Stimulated activated CD4-positive, alpha-beta T cell treated with anti-CD3 and anti-CD28 coated beads, Interleukin-12 subunit alpha, Interleukin-12 subunit beta, amount 100 ng/mL, for 24 hours (primary cell): ENCODE measurements around the gene CHAF1A.

ENCODE experiments used
- DNase-seq, 2 experiments: peaks; one replicate each; pipeline ENCODE4 v3.0.0-alpha.2; 2020; ENCODE audit warnings: low read depth in 2 of 2

CHAF1A gene

DNA sequence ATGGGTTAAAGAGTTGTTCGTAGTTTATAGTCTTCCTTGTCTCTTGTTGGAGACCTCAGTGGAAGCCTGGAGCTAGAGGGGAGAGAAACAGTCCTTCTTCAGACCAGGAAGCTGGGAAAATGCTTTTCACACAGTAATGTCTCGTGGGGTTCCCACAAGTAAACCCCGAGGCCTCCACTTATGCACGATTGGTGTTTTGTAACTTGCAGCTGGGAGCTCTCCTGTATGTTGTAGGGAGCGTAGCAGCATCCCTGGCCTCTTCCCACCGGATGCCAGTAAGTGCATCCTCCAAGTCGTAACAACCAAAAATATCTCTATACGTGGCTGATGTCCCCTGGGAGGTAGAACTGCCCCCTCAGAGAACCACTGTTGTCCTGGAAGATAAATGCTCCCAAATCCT, 3.5 kb downstream of the CHAF1A start:
- no peak for DNase-seq

- DNase-seq, result no peak
Observed at GRCh38 chr19:4406626-4407025, 4.2 kb downstream of the CHAF1A start.

- DNase-seq, result no peak
Observed at GRCh38 chr19:4409123-4409933, 6.9 kb downstream of the CHAF1A start.

DNA sequence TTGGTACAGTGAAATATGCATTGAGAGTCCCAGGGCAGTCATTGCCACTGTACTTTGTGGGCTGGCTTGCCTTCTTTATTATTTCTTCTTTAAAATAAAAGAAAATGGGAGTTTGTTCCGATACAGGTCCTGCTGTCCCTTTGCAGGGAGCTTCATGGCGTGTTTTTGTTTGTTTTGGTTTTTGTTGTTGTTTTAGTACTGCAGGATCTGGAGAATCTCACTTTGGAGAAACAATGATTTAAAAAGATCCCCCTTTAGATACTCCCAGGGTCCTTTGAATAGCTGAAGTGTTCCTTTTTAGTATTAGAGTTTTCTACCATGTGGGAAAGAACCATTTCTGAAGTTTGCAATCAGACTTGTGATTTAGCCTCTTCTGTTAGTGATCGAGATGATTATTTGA, 11.1 kb downstream of the CHAF1A start:
- no peak for DNase-seq

GRCh38 chr19:4414144-4414799, 11.8 kb downstream of the CHAF1A start:
- no peak for DNase-seq

DNA sequence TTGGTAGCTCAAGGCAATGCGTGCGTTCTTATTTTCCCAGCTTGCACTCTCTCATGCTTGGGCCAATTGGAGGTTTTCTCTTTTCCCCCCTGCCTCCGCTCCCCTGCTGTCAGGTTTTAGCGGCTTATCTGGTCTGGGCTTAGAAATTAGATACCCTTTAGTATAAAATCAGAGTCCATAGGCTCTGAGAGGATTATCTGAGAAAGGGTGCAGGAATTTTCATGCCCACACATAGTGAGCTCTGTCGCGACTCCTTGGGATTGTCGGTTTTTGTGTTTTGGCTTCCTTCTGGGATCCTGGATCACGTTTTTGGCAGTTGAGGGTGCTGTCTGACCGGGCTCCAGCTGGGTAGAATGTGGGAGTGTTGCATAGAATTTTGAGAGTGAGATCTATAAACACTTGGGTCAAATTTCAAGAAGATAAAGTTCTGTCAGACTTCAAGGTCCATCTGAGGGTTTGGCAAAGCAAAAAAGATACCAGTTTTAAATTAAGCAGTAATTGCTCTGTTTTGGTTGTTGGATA, 12.4 kb downstream of the CHAF1A start:
- DNase-seq, result no peak

- no peak for DNase-seq
Observed at GRCh38 chr19:4415352-4415751, 12.9 kb downstream of the CHAF1A start.

- DNase-seq, result no peak
Observed at GRCh38 chr19:4416268-4416667, 13.8 kb downstream of the CHAF1A start.

DNA sequence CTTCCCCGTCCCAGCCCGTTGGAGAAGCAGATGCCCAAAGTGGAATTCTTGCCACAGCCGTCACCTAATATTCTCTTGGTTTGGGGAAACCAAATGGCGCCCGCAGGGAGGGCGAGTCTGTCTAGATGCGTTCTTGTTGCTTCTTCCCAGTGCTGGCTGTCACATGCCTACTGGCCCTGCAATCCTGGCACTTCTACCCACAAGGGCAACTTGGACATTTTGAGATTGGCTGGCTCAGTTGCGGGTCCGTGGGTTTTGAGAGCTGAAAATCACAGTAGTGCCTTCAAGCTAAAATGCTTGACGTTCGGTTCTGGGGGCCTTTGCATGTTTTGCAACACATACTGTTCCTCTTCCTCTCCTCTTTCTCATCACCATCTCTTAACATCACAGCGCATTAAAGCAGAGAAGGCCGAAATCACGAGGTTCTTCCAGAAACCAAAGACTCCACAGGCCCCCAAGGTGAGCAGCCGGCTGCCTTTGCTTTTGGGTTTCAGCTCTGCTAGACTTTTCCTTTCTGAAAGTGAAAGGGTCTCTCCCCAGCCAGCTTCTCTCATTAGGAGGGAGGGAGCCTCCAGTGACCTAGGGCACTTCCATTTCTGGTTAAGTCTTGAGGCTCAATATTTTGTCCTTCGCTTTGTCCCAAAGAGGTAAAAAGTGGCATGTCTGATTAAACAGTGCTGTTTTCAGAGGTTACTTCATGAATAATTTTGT, 21.1 kb downstream of the CHAF1A start:
- DNase-seq, result no peak

- DNase-seq, result no peak
Observed at GRCh38 chr19:4425537-4425936, 23.1 kb downstream of the CHAF1A start.

DNA sequence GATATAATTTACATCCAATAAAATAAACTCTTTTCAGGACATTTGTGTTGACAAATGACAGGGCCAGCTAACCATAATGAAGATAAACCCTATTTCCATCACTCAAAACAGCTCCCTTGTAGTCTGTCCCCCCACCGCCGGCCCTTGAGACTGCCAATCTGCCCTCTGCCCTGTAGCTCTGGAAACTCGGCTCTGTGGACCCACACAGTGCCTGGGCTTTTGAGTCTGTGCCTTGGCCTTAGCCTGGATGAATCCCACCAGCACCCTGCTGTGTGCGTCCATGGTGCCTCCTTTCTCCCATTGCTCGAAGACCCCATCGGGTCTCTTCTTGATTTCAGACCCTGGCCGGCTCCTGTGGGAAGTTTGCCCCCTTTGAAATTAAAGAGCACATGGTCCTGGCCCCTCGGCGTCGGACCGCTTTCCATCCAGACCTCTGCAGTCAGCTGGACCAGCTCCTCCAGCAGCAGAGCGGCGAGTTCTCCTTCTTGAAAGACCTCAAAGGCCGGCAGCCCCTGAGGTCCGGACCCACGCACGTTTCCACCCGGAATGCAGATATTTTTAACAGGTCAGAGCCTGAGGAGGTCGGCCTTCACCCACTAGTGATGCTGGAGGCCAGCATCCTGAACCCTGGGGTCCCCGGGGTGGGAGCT, 26.0 kb downstream of the CHAF1A start:
- DNase-seq, result no peak

DNA sequence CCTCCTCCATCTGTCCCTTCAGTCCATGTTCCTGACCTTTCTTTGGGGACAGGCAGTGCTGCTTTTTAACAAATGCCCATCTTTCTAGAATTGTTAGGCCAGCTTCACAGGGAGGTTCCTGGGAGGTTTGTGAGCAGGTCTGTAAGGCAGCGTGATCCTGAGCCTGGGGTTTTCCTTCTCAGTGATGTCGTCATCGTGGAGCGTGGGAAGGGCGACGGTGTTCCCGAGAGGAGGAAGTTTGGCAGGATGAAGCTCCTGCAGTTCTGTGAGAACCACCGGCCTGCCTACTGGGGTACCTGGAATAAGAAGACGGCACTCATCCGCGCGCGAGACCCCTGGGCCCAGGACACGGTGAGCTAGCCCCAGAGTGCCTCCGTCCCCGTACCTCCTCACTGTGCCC, 26.8 kb downstream of the CHAF1A start:
- no peak for DNase-seq

GRCh38 chr19:4429771-4430171, 27.3 kb downstream of the CHAF1A start:
- DNase-seq, result no peak

GRCh38 chr19:4430760-4431159, 28.3 kb downstream of the CHAF1A start:
- DNase-seq, result no peak

GRCh38 chr19:4431296-4431695, 28.9 kb downstream of the CHAF1A start:
- DNase-seq, result no peak

GRCh38 chr19:4431808-4432674, 29.6 kb downstream of the CHAF1A start:
- DNase-seq, result no peak

GRCh38 chr19:4432918-4433506, 30.6 kb downstream of the CHAF1A start:
- no peak for DNase-seq

DNA sequence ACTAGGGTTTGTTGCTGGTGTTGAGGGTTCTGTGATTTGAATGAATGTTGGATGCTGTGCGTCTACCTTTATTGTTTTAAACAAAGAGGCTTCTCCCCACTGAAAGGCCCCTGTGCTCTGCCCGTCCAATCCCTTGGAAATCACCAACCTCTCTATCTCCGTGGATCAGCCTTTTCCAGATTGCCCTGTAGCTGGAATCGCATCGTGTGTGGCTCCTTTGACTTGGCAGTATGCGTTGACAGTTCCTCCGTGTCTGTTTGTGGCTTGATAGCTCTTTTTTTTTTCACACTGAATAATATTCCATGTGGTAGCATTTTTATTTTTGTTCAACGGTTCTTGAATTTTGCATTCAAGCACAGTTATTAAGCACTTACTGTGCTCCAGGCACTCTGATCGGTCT, 32.0 kb downstream of the CHAF1A start:
- no peak for DNase-seq

DNA sequence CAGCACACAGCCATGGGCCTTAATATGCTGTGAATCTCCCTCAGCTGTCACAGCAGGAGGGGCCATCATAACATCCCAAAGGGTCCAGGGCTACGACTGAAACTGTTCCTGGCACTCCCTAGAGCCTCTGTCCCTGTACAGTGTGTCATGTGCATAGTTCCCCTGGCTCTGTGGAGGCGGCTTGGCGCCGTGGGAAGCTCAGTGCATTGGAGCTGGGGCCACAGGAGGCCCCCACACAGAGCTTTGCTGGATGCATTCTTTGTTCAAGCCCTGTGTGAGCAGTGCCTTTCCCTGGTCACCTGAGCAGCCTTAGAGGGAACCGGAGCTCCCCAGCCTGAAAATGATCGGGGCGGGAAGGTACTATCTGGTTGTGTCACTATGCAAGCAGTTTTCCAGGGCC, 33.8 kb downstream of the CHAF1A start:
- DNase-seq, result no peak

- no peak for DNase-seq
Observed at GRCh38 chr19:4437103-4437502, 34.7 kb downstream of the CHAF1A start.

DNA sequence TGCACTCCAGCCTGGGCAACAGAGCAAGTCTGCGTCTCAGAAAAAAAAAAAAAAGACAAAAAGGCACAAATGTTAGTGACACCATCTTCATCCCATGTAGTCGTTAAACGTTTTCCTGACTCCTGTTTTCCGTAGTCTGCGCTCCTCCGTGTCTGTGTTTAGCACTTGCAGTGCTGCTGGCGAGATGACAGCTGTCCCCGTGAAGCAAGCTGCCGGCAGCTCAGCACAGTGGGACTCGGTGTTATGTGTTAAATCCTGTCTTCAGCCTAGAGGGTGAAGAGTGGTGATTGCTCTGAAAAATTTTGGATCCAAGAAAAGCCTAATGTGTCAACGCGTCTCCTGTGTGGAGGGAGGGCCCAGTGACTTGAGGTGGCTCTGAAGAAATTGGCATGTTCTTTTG, 36.8 kb downstream of the CHAF1A start:
- DNase-seq, result no peak
